Body of pancreas (tissue), 4 donors: Measurements from ENCODE around the gene PCSK6.

ENCODE experiments used
- POLR2A ChIP-seq, 3 donors: fragments of 450-650 bp; IDR thresholded peaks; one replicate each; pipeline ENCODE4 v1.6.1; 2016; ENCODE audit warnings: antibody characterized with exemption in 3 of 3, mild to moderate bottlenecking in 2 of 3
- TF ChIP-seq, protein P1 (sequence below), 7 experiments: fragments of 450-650 bp in 4 of 7; fragments of 200-600 bp in 3 of 7; sonication (generic) in 3 of 7; IDR thresholded peaks; one replicate each; pipeline ENCODE4 v1.5.1; 2016 to 2019; ENCODE audit warnings: antibody characterized with exemption in 7 of 7

DNA sequence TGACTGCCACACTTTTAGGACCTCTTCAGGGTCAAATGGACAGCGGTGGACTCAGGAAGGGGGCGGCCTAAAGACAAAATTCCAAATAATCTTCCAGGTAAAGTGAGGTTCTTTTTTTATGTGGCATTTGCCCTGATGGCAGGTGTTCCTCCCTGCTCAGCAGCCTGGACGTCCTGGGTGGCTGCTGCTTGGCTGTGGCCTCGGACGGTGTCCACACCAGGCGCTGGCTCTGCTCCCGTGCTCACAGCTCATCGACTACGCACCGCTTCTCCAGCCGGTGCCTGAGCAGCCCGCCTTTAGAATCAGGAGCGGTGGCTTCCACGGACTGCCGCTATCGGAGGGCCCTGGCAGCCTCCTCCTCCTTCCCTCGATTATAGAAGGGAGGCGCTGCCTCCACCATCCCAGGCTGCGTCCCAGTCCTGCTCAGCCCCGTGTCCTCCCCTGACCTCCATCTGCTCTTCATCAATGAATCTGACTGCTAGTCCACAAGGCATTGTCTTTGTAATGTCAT, 41.9 kb downstream of the PCSK6 start:
- TF ChIP-seq, protein P1, sequence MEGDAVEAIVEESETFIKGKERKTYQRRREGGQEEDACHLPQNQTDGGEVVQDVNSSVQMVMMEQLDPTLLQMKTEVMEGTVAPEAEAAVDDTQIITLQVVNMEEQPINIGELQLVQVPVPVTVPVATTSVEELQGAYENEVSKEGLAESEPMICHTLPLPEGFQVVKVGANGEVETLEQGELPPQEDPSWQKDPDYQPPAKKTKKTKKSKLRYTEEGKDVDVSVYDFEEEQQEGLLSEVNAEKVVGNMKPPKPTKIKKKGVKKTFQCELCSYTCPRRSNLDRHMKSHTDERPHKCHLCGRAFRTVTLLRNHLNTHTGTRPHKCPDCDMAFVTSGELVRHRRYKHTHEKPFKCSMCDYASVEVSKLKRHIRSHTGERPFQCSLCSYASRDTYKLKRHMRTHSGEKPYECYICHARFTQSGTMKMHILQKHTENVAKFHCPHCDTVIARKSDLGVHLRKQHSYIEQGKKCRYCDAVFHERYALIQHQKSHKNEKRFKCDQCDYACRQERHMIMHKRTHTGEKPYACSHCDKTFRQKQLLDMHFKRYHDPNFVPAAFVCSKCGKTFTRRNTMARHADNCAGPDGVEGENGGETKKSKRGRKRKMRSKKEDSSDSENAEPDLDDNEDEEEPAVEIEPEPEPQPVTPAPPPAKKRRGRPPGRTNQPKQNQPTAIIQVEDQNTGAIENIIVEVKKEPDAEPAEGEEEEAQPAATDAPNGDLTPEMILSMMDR (IDR thresholded peaks at IDR 0.05) = no peak
- TF ChIP-seq POLR2A (IDR thresholded peaks at IDR 0.05) = no peak
